NCI-H1694 (cell line): ENCODE results near the gene PRR18.

Source experiments
- DNase-seq: peaks from one replicate; lab custom pipeline; 2025; lab: John Stamatoyannopoulos, UW

The PRR18 gene

DNA sequence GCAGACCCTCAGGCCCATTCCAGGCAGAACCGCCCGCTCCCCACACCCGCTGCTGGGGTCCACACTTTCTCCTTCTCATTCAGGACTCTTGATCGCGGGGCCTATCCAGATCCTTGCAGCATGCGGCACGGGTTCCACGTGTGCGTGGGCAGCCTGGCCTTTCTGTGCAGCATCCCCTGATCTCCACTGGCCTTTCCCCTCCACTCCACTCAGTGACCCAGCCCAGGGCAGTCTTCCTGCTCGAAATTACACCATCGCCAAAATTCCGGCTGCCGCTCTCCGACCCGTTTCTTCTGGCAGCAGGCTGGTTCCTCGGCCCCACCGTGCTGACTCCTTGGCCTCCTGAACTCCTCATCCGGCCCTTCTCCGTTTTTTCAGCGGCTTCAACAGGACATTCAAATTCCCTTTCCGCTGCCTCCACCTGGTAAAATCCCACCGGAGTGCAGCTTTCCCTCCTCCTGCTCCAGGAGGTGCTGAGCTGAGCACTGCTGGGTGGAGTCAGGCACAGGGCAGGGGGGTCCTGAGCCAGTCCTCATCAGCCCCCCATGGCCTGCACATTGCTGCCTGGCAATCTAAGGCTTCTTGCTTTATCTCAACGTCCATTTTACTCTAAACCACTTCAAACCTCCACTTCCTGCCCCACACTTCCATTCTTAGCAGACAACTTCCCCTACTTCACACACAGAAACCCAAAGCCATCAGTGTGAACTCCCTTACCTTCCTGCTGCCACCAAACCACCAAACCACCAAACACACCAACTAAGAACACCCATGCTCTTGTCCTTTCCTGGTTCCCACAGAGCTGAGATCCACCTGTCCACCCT lies 25.2 kb upstream of the PRR18 start:
- DNase-seq, result no peak

DNA sequence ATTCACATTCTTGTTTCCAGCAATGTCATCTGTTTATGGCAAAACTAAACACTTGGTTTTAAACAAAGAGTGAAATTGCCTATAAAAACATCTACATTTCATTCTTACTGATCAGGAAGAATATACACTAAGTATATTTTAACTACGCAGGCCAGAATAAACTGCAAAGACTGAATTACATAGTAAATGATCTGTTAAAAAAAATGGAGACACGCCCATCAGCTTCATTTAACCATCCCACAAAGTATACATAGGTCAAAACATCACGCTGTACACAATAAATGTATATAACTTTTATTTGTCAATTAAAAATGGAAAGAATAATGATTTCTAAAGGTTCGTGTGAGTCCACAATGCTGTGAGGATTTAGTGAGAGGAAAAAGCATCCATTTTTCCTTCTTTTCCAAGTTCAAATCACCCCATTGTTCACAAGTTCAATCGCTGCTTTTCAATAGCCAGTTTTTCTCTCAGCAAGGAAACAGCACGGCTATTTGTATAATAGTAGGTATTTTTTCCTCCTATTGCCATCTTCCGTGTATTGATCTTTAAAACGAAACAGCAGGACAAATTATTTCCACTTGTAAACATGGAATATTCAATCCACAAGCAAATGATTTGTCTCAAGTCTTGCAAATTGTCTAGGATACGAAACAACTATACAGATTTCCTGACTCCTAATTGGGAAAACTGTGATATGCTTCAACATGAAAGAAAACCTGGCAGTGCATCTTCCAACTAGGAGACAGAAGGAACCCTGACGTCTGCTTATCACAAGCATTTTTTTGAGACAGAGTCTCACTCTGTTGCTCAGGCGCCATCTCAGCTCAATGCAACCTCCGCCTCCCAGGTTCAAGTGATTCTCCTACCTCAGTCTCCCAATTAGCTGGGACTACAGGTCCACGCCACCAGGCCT lies 23.6 kb upstream of the PRR18 start:
- DNase-seq, result no peak

DNA sequence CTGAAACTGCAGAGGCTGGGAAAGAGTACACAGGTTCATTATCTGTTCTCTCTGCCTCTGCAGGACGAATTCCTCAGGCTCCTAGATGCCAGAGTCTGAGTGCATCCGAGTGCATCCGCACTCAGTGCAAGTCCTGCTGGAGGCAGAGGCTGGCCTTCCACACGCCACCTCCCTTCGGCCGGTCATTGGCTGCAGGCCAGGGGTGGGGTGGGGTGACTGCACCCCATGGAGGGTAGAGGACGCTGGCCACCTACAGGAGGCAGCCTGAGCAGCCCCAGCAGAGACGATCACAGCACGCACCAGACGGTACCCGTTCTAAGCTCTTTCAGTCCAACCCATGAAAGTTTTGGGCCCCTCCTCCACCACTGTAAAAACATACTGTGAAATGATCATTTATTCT lies 22.4 kb upstream of the PRR18 start:
- DNase-seq, result no peak

DNA sequence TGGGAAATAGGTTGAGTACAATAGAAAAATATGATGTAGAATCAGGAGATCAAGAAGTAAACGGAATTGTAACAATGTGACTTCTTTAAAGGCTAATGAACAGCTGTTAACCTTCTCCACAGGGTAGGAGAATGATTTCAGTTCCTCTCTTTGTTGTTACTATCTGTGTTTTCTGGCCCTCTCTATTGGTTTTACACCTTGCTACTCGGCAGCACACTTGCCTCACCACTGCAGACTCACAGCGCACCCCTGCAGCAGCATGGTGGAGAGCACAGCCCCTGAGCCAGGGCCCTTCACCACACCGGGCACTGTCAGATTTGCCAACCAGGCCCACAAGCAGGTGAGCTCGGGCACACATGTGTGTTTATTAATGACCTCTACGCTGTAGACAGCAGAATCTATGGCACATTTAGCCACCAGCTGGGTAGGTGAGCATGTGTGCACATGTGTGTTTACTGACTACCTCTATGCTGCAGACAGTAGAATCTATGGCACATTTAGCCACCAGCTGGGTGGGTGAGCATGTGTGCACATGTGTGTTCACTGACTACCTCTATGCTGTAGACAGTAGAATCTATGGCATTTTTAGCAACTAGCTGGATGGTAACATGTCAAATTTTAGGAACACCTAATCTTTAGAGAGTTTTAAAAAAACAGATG lies 17.3 kb upstream of the PRR18 start:
- no peak for DNase-seq

DNA sequence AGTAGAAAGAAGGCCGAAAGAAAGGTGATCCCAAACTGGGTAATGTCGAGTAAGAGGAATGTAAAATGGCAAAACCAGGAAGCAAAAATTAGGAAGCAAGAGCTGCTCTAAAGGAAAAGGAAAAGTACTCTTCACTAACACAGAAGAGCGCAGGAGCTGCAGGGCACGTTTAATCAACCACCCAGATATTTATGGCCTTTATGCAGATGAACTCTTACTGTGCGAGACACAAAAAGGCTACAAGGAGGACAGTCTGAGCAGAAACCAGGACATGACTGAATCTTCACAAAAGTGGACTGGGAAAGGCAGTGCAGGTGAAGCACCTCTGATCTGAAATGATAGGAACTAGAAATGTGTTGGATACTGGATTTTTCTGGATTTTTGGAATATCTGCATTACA lies 15.2 kb upstream of the PRR18 start:
- no peak for DNase-seq

DNA sequence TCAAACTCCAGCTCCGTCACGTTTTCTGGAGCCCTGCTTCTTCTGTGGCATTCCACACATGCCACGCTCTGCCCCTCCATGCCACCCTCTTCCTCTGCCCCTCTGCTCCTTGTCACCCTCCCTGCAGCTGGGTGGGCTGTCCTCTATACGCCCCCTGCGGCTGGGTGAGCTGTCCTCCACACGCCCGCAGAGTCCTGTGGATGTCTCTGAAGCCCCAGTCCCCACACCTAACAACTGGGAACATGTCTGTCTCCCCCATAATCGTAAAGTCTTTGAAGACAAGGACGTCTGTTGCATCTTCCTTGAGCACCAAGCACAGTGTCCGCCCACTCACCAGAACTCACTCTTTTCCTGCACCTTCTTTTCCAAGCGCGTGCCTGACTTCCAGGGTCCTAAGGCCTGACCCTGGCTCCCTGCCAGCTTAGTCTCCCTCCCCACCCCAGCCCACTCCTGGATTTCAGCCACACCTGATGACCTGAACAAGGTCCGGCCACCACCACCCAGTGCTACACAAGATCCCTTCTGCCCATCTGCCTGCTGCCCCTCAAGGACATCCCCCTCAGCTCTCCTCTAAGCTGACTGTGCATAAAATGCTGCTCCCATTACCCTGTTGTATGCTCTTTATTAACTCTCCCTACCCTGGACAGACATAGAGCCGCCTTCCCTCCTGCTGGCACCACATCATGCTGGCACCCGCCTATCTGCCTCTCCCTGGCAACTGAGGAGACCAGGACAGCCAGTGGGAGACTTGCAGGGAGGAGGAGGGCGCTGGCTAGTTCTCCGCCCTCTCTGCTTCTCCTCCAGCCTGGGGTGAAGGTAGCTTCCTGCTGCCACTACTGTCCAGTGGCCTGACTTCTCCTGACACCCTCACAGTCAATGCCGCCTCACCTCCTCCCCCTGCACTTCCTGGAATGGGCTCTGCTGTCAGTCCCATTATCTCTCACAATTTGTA lies 10.7 kb upstream of the PRR18 start:
- DNase-seq, result no peak

DNA sequence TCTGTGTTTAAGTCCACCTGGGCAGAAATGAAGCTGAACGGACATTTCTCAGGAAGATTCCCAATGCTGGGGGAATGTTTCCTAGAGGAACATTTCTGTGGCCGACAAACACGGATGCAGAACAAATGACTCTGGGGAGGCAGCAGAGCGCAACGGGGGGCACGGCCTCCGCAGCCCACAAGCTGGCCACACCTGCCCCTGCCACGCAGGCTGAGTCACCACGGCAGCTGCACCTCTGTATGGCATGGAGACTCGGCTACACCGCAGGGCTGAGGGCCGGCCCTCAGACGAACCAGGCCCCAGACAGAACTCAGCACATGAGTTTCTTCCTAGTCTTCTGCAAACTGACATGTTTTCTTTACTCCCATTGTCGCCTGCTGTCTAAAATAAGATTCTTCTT lies 10.0 kb upstream of the PRR18 start:
- no peak for DNase-seq

DNA sequence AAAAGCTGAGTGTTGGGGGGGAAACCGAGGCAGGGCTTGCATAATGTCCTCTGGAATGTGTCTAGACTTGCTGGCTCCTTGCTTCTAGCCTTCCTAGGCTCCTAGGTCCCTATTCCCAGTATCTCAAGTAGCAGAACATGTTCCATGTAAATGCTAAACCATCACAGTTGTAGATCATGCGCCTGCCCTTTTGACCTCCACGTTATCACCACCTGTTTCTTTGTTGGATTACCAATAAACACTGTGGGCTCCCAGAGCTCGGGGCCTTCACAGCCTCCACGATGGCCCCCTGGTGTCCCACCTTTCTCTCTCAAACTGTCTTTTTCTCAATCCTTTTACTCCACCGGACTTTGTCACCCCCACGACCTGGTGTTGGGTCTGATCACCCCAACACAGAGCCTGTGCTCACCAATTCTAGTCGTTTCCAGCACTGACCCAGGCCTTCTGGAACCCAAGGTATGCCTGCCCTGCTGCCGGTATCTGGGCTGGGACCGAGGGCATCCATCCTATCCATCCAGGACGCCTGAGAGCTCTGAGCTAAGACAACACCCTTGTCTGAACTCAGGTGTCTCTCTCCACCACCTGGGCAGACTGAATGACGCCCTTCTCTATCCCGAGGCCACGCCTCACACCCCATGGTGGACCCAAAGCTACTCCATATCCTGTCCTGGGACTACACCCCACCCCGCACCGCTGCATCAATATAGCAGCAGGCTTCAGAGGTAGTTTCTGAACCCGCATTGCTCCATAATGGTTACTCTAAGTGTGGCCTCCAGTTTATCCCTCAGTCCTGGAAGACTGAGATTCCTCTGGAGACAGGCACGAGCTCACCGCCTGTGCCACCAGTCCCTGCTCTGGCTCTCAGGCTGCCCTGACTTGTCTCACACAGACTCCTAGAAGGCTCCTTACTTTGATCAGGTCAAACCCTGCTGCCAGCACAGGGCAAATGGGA lies 9.3 kb upstream of the PRR18 start:
- DNase-seq, result no peak

DNA sequence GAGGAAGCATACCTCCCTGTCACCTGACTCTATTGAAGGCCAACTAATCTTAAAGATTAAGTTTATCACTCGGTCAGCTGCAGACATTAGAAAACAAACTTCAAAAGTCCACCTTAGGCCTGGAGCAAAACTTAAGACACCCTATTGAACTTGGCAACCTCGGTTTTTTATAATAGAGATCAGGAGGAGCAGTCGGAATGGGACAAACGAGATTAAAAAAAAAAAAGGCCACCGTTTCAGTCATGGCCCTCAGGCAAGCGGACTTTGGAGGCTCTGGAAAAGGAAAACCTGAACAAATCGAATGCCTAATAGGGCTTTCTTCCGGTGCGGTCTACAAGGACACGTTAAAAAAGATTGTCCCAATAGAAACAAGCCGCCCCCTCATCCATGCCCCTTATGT lies 7.2 kb upstream of the PRR18 start:
- no peak for DNase-seq

DNA sequence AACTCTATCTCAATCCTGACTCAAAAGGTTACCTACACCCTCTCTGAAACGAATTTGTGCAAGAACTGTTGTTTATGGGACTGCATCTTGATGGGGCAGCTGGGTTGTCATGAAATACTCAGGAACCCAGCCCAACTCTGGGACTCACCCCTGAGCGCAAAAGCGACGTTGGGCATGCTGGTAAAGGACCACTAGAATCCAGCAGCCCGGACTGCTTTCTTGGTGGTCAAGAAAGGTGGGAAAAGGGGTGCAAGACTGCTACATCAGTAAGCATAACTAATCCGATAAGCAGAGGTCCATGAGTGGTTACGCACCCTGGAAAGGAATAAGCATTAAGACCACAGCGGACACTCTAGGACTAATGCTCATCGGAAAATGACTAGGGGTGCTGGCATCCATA lies 6.3 kb upstream of the PRR18 start:
- no peak for DNase-seq

DNA sequence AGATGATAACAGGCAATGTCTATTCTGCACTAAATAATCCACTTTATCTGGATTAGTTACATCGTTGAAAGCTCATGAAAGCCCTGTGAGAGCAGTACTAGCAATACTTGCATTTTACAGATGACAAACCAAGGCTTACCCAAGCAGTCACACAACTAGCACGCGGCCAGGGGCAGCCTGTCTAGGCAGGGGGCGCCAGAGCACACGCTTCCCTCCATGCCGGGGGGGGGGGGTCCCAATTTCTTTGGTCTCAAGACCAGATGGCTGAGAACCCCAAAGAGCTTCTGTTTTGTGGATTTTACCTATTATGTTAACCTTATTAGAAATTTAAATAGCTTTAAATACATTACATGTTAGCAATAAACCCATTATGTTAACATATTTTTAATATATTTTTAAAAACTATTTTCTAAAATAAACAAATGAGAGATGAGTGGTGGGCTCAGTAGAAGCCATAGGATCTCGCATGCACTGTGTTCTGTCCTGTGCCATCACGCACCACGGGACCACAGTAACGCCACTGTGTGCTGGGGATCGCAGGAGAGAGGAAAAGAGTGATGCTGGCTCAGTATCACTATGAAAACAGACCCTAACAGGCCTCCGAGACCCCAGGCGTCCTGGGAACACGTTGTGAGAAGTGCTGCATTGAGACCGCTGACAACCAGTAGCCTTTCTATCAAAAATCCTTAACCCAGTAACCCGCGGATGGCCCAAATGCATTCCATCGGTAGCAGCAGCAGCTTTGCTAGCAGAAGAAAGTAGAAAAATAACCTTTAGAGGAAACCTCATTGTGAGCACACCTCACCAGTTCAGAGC lies 5.3 kb upstream of the PRR18 start:
- DNase-seq, result peak; percentile 0

DNA sequence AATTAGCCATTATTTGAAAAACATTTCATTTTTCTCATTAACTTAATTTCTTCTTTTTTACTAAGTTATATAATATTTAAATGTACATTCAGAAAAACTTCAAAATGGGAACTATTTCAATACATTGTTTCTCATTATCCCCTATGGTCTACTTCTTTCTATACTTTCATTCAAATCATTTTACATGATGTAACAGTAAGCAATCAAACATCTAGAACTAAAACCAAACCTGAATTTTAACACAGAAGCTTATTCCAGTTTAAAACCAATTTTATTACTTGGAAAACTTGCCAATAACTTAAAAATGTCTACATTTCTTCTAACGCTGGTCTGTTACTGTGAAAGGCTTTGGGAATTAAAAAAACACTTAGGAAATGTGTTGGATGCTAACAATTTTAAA lies 4.6 kb upstream of the PRR18 start:
- no peak for DNase-seq

DNA sequence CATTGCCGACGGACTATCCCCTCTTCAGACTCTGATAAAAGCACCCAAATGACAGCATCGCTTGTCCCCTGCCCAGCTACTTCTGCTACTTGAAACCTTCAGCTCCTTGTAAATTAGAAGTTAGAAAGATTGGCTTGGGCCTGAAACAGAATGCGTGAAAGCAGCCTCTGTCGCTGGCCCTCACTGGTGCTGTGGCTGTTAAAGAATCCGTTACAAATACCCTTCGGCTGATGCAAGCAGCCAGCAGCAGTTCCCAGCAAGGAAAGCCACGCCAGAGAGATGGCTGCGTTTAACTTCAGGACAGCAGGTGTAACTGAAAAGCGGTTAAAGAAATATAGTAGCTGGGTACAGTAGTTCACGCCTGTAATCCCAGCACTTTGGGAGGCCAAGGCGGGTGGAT lies 2.4 kb upstream of the PRR18 start:
- DNase-seq, result no peak

DNA sequence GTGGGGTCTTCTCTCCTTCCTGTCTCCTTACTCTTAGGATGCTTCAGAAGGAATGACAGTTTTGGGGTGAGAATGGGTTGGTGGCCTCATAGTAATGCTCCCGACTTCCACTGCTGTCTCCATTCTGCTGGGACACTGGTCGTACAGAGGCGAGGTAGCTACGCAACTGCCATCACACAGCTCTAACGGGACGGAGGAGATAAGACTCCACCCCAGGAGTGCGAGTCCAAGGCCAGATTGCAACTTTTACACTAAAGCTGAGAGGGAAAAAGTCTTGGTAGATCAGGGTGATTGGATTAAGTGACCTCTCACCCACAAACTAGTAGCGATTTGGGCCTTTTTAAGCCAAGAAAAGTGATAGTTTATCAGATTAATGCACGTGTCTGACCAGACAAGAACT lies 1.8 kb upstream of the PRR18 start:
- DNase-seq, result no peak

DNA sequence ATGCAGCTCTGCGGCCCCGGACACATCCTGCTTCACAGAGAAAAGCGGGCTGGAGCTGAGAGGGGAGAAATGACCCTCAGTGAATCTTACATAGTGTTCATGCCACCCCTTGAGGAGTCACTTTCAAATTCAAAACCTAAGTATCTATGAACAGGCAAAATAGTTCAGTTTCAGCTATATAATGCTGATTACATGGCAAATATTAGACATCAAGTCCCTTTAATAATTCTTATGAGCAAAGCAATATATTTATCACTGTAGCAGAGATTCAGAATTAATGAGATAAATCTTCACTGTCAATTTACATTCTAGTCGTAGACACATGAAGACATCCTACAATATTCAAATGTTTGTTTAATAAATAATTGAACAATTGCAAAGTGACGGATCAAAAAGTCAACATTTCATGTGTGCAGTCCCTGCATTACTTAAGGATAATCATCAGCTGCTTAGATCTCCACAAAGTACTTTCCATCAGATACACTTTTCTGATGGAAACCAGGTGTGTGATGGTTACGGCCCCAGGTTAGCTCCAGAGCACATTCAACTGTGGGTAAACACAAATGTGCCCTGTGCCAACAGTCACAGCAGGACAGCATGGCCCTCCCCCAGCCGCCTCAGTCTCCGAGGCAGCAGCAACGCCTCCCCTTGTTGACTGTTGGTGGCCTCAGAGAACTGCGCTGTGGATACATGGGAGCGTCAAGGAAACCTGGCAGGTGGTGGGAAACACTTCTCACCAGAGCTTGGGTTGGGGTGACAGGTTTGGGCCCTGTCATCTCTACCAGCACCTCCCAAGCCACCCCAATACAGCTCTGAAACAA lies 787 bp upstream of the PRR18 start:
- DNase-seq, result no peak

DNA sequence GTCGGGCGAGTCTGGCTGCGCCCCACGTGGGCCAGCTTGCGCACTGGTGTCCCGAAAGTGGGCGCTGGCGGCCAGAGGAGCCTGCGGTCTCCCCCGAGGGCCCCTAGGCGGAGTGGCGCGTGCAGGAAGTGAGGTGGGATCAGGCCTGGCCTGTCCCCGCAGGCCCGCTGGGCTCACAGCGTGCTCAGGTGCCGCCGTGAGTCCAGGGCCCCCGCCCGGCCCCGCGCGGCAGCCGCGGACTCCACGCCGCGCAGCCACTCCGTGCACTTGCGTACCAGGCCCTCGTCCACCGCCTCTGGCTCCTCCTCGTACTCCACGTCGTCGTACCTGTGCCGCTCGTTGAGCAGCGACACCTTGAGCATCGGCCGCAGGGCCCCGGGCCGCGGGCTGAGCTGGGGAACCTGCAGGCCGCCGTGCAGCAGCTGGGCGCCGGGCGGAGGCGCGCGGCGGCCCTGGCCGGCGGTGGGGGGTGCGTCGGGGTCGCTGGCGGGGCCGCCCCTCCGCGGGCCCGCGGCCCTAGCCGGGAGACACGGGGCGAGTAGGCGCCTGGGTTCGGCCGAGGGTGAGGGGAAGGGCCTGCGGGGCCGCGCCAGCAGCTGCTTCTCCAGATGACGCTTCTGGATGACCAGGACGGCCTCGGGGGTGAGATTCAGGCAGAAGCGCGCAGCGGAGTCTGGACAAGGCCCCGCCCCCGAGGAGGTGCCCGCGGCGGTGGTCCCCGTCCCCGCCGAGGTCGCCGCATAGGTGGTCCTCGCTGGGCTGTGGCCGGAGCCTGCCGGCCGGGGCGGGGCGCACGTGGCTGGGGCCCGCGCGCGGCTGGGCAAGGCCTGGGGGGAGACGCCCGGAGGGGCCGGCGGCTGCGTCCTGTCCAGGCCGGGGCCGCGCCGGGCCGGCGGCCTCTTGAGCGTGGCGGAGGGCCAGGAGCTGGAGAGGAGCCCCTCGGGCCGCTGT lies 835 bp downstream of the PRR18 start:
- no peak for DNase-seq

DNA sequence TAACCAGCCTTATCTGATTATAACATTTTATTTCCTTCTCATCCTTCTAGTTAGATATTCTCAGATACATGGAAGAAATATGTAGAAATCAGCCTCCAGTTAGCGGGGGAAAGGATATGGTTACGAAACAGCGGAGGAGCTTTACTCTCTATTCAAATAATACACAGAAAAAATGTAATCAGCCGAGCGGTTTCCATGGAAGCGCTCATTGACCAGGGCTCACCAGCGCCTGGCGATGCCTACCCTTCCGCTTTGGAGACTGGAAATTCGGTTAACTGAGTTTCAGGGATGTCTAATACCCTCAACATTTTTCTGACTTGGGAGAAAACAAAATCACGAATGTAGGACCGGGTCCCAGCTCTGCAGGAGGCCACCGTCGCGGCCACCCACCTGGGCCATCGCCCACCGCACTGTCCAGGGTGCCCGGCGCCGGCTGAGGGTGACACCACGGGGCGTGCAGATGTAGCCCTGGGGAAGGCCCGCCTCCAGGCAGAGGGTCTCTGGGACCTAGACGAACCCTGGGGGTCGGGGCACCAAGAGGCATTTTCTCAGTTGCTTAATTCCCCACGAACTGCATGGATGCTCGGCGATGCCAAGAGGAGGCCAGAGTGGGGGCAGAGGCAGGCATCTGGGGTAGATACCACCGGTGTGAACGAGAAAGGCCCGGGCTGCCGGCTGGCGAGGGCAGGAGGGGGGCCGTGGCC lies 1.7 kb downstream of the PRR18 start:
- no peak for DNase-seq
